IPS-18a (cell line): Measurements from ENCODE around the gene LIPJ.

Experiments used
- H3K27ac ChIP-seq: one replicate; pipeline ENCODE4 v1.5.1; 2013; ENCODE audit warnings: low read length
- H3K27me3 ChIP-seq: one replicate; pipeline ENCODE4 v1.6.1; 2013; ENCODE audit warnings: mild to moderate bottlenecking, low read length; ENCODE audit not compliant: control insufficient read depth, insufficient read depth
- H3K36me3 ChIP-seq: one replicate; pipeline ENCODE4 v1.6.1; 2013; ENCODE audit warnings: low read depth, low read length; ENCODE audit not compliant: control insufficient read depth
- H3K4me1 ChIP-seq: one replicate; pipeline ENCODE4 v1.6.1; 2013; ENCODE audit warnings: low read depth, low read length; ENCODE audit not compliant: control insufficient read depth
- H3K4me3 ChIP-seq: one replicate; pipeline ENCODE4 v1.5.1; 2013; ENCODE audit warnings: low read length
- H3K9ac ChIP-seq: one replicate; pipeline ENCODE4 v1.6.1; 2013; ENCODE audit warnings: mild to moderate bottlenecking, low read length, moderate library complexity
- H3K9me3 ChIP-seq: one replicate; pipeline ENCODE4 v1.6.1; 2013; ENCODE audit warnings: low read depth, low read length; ENCODE audit not compliant: control insufficient read depth

The LIPJ gene

GRCh38 chr10:88608052-88608732 is 21.6 kb downstream of the LIPJ start:
- no peak overlapping the region for H3K27ac ChIP-seq
- H3K9ac ChIP-seq, result no peak overlapping the region
- no peaks in the 10 kb centered on the region for H3K36me3 ChIP-seq
- H3K27me3 ChIP-seq, result no peaks in the 10 kb centered on the region
- no peaks in the 10 kb centered on the region for H3K9me3 ChIP-seq
- no peak overlapping the region for H3K4me3 ChIP-seq
- H3K4me1 ChIP-seq, result no peaks in the 10 kb centered on the region

GRCh38 chr10:88608780-88609179 is 22.2 kb downstream of the LIPJ start:
- H3K9me3 ChIP-seq, result no peaks in the 10 kb centered on the region
- H3K4me1 ChIP-seq, result no peaks in the 10 kb centered on the region
- H3K9ac ChIP-seq, result no peak overlapping the region
- H3K36me3 ChIP-seq, result no peaks in the 10 kb centered on the region
- no peak overlapping the region for H3K4me3 ChIP-seq
- no peaks in the 10 kb centered on the region for H3K27me3 ChIP-seq
- H3K27ac ChIP-seq, result no peak overlapping the region

GRCh38 chr10:88616250-88616977 is 29.9 kb downstream of the LIPJ start:
- no peak overlapping the region for H3K4me3 ChIP-seq
- H3K27me3 ChIP-seq, result no peaks in the 10 kb centered on the region
- H3K36me3 ChIP-seq, result no peaks in the 10 kb centered on the region
- H3K4me1 ChIP-seq, result no peaks in the 10 kb centered on the region
- no peaks in the 10 kb centered on the region for H3K9me3 ChIP-seq
- H3K27ac ChIP-seq, result no peak overlapping the region
- H3K9ac ChIP-seq, result no peak overlapping the region

- H3K4me1 ChIP-seq, result no peaks in the 10 kb centered on the region
- H3K36me3 ChIP-seq, result no peaks in the 10 kb centered on the region
- H3K4me3 ChIP-seq, result no peak overlapping the region
- H3K27me3 ChIP-seq, result no peaks in the 10 kb centered on the region
- no peak overlapping the region for H3K27ac ChIP-seq
- H3K9ac ChIP-seq, result no peak overlapping the region
- no peaks in the 10 kb centered on the region for H3K9me3 ChIP-seq
Measured at GRCh38 chr10:88617772-88618300, 31.3 kb downstream of the LIPJ start.

DNA sequence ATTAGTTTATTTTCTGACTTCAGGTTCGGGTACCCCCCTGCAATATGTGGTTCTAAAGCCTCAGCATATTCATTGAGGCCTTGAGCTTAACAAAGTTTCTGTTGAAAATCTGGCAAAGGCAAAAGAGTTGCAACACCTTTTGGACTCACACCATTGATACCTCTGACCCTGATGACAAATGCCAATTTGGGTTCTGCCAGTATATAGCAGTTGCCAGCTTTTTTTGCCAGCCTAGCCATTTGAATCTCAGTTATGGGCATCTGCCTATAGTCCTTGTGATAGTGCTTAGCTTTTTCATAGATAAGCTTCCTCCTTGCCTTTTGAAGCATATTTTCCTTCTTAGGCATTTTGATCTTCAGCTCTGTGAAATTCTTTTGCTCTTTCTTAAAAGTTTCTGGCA is 31.9 kb downstream of the LIPJ start:
- Histone ChIP-seq H3K4me1 (no peaks in the 10 kb centered on the region), H3K9me3 (no peaks in the 10 kb centered on the region), H3K4me3 (no peak overlapping the region), H3K9ac (no peak overlapping the region), H3K27me3 (no peaks in the 10 kb centered on the region), H3K36me3 (no peaks in the 10 kb centered on the region), H3K27ac (no peak overlapping the region)

GRCh38 chr10:88620441-88620840 is 33.9 kb downstream of the LIPJ start:
- H3K27me3 ChIP-seq, result no peaks in the 10 kb centered on the region
- no peaks in the 10 kb centered on the region for H3K9me3 ChIP-seq
- no peaks in the 10 kb centered on the region for H3K4me1 ChIP-seq
- no peak overlapping the region for H3K9ac ChIP-seq
- H3K36me3 ChIP-seq, result no peaks in the 10 kb centered on the region
- no peak overlapping the region for H3K4me3 ChIP-seq
- H3K27ac ChIP-seq, result no peak overlapping the region

DNA sequence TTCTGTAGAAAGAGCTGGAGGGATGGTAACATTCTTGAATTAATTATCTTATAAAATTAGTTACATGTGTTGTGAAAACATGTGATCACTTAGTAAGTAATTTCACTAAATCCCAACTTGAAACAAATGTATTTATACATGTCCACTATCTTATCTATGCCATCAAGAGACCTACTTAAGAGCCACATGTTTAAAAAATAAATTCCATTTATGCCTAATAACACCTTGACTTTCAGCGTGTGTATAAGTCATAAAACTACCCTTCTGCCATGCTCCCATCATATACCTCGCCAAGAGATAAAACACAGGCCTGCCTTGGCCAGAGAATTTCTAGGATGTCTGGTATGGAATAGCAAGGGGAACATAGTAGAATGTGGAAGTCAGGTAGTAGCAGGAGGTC is 37.3 kb downstream of the LIPJ start:
- no peaks in the 10 kb centered on the region for H3K27me3 ChIP-seq
- H3K27ac ChIP-seq, result no peak overlapping the region

GRCh38 chr10:88624840-88625239 is 38.3 kb downstream of the LIPJ start:
- no peaks in the 10 kb centered on the region for H3K9me3 ChIP-seq
- no peak overlapping the region for H3K4me3 ChIP-seq
- H3K27me3 ChIP-seq, result no peaks in the 10 kb centered on the region
- H3K36me3 ChIP-seq, result no peaks in the 10 kb centered on the region
- no peak overlapping the region for H3K27ac ChIP-seq
- no peaks in the 10 kb centered on the region for H3K4me1 ChIP-seq
- no peak overlapping the region for H3K9ac ChIP-seq

More for the DNA sequence above, 37.3 kb downstream of the LIPJ start:
- H3K36me3 ChIP-seq, result no peaks in the 10 kb centered on the region
- no peaks in the 10 kb centered on the region for H3K9me3 ChIP-seq
- H3K4me3 ChIP-seq, result no peak overlapping the region
- no peaks in the 10 kb centered on the region for H3K4me1 ChIP-seq
- no peak overlapping the region for H3K9ac ChIP-seq

DNA sequence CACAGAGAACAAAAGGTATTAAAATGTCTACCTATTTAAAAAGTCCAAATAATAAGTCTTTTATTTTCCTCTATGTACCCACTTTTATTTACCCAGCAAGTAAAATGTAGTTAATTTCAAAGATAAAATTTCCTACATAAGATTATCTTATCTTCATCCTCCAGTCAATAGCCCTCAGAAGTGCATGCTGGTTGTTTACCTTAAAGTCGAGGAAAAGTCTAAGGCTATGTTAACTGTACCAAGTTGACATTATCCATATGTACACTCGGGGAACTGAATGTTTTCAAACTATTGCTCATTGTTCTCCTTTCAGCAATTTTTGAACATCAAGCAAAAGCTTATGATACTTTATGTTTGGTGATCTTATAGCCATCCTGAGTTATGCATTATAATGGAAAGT is 53.6 kb downstream of the LIPJ start:
- Histone ChIP-seq H3K36me3 (no peaks in the 10 kb centered on the region), H3K27me3 (no peaks in the 10 kb centered on the region), H3K9me3 (peaks cover 3% of the 10 kb centered on the region), H3K4me3 (no peak overlapping the region), H3K27ac (no peak overlapping the region), H3K4me1 (no peaks in the 10 kb centered on the region), H3K9ac (no peak overlapping the region)

DNA sequence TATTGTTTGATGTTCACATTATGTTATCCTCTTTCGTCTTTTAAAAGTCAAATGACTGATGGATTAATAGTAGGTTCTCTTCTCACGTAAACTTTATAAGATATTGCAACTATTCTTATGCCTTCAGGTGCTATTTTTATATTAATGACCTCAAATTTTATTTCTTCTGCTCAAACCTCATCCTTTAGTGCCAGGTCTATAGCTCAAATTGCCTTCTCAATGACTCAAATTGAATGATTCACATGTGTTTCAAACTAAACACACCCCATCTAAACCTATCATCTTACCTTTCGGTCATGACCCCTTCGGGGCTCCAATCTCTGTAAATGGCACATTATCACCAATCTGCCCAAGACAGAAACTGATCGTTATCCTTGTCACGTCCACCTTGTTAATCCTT is 55.6 kb downstream of the LIPJ start:
- no peak overlapping the region for H3K4me3 ChIP-seq
- H3K36me3 ChIP-seq, result no peaks in the 10 kb centered on the region
- peaks cover 3% of the 10 kb centered on the region for H3K9me3 ChIP-seq
- H3K27ac ChIP-seq, result no peak overlapping the region
- no peaks in the 10 kb centered on the region for H3K27me3 ChIP-seq
- no peaks in the 10 kb centered on the region for H3K4me1 ChIP-seq
- H3K9ac ChIP-seq, result no peak overlapping the region

- peaks cover under 1% of the 10 kb centered on the region for H3K9me3 ChIP-seq
- no peak overlapping the region for H3K9ac ChIP-seq
- H3K36me3 ChIP-seq, result no peaks in the 10 kb centered on the region
- no peak overlapping the region for H3K27ac ChIP-seq
- no peaks in the 10 kb centered on the region for H3K4me1 ChIP-seq
- H3K27me3 ChIP-seq, result no peaks in the 10 kb centered on the region
- H3K4me3 ChIP-seq, result no peak overlapping the region
Measured at GRCh38 chr10:88642963-88643362, 56.4 kb downstream of the LIPJ start.
